Peyer's patch (tissue), 4 donors: ENCODE results near the gene CCDC144A.
"Not testable (repeated sequence)": the region's sequence is repeated elsewhere in the genome, so short reads cannot be mapped to it uniquely, and the experiment has no call there.

Experiments
- CTCF ChIP-seq, 6 experiments: fragments of 450-650 bp in 4 of 6; fragments of 200-600 bp in 2 of 6; sonication (generic) in 1 of 6; IDR thresholded peaks; one replicate each; pipeline ENCODE4 v1.5.1; 2017 to 2019; ENCODE audit warnings: antibody characterized with exemption in 6 of 6, mild to moderate bottlenecking in 3 of 6, moderate library complexity in 1 of 6
- POLR2A ChIP-seq, 2 donors: fragments of 450-650 bp; IDR thresholded peaks; one replicate each; pipeline ENCODE4 v1.5.1; 2017; ENCODE audit warnings: antibody characterized with exemption in 2 of 2, mild to moderate bottlenecking in 2 of 2, moderate library complexity in 2 of 2

- not testable (repeated sequence) for TF ChIP-seq CTCF, POLR2A (IDR thresholded peaks at IDR 0.05)
Observed at GRCh38 chr17:16812126-16812525, 122.1 kb downstream of the CCDC144A start.
